Adipocyte (in vitro differentiated cells): Measurements from ENCODE around the gene CLPTM1L.
"Not testable (repeated sequence)": the region's sequence is repeated elsewhere in the genome, so short reads cannot be mapped to it uniquely, and the experiment has no call there.

Source experiments
- DNase-seq: peaks from one replicate; pipeline ENCODE4 v3.0.0-alpha.2; 2015; ENCODE audit warnings: low read depth
- H3K27me3 ChIP-seq: replicated peaks from 2 replicates; pipeline ENCODE4 v1.7.0; 2013; ENCODE audit warnings: mild to moderate bottlenecking, low read length, moderate library complexity; ENCODE audit not compliant: control insufficient read depth, insufficient read depth
- H3K36me3 ChIP-seq: 2 replicates; pipeline ENCODE4 v1.7.0; 2013; ENCODE audit warnings: low read length, mild to moderate bottlenecking, moderate library complexity; ENCODE audit not compliant: control insufficient read depth, insufficient read depth, severe bottlenecking
- H3K4me1 ChIP-seq: 2 replicates; pipeline ENCODE4 v1.7.0; 2013; ENCODE audit warnings: mild to moderate bottlenecking, low read length, moderate library complexity; ENCODE audit not compliant: control insufficient read depth, insufficient read depth
- H3K4me3 ChIP-seq: 2 replicates; pipeline ENCODE4 v1.7.0; 2013; ENCODE audit warnings: mild to moderate bottlenecking, low read length, moderate library complexity
- H3K9ac ChIP-seq: 2 replicates; pipeline ENCODE4 v1.7.0; 2013; ENCODE audit warnings: mild to moderate bottlenecking, low read length, moderate library complexity
- H3K9me3 ChIP-seq: 2 replicates; pipeline ENCODE4 v1.7.0; 2013; ENCODE audit warnings: mild to moderate bottlenecking, low read length, moderate library complexity; ENCODE audit not compliant: control insufficient read depth

The CLPTM1L gene

DNA sequence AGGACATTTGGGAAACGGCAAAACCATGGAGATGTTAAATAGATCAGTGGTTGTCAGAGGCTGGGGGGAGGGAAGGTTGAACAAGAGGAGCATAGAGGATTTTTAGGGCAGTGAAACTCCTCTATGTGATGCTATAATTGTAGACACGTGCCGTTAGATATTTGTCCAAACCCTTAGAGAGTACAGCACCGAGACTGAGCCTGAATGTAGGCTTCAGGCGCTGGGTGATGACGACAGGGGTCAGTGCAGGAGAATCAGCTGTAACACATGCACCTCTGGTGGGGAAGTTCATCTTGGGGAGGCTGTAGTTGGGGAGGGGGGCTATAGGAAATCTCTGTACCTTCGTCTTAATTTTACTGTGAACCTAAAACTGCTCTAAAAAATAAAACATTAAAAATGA is 22.2 kb upstream of the CLPTM1L start:
- Histone ChIP-seq H3K27me3 (peaks cover 78% of the 10 kb centered on the region), H3K9ac (no peak overlapping the region)

DNA sequence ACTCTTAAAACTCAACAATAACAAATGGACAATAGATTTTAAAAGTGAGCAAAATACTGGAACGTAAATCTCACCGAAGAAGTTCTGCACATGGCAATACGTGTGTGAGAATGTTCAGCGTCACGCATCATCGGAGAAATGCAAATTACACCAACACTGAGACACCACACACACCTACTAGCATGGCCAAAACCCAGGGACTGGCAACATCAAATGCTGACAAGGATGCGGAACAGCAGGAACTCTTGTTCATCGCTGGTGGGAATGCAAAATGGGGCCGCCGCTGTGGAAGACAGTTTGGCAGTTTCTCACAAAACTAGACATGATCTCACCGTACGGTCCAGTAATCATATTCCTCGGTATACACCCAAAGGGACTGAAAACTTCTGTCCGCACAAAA is 21.6 kb upstream of the CLPTM1L start:
- no peak for DNase-seq
- Histone ChIP-seq H3K4me3 (no peak overlapping the region), H3K27me3 (peaks cover 80% of the 10 kb centered on the region), H3K9me3 (no peaks in the 10 kb centered on the region), H3K4me1 (no peaks in the 10 kb centered on the region), H3K9ac (no peak overlapping the region), H3K36me3 (no peaks in the 10 kb centered on the region)

More for the DNA sequence above, 22.2 kb upstream of the CLPTM1L start:
- DNase-seq = no peak
- Histone ChIP-seq H3K4me1 (no peaks in the 10 kb centered on the region), H3K4me3 (no peak overlapping the region), H3K36me3 (no peaks in the 10 kb centered on the region), H3K9me3 (no peaks in the 10 kb centered on the region)

- no peak for DNase-seq
- Histone ChIP-seq H3K4me3 (no peak overlapping the region), H3K27me3 (peaks cover 79% of the 10 kb centered on the region), H3K9me3 (no peaks in the 10 kb centered on the region), H3K36me3 (no peaks in the 10 kb centered on the region), H3K4me1 (no peaks in the 10 kb centered on the region), H3K9ac (no peak overlapping the region)
These were observed 19.3 kb upstream of the CLPTM1L start for GRCh38 chr5:1364211-1364610.

GRCh38 chr5:1363581-1363980 is 18.7 kb upstream of the CLPTM1L start:
- no peak overlapping the region for H3K4me3 ChIP-seq
- DNase-seq = no peak
- H3K9me3 ChIP-seq = no peaks in the 10 kb centered on the region
- peaks cover 79% of the 10 kb centered on the region for H3K27me3 ChIP-seq
- H3K36me3 ChIP-seq = no peaks in the 10 kb centered on the region
- H3K4me1 ChIP-seq = no peaks in the 10 kb centered on the region
- no peak overlapping the region for H3K9ac ChIP-seq

- no peaks in the 10 kb centered on the region for H3K9me3 ChIP-seq
- H3K4me1 ChIP-seq = no peaks in the 10 kb centered on the region
- H3K4me3 ChIP-seq = no peak overlapping the region
- DNase-seq = no peak
- peaks cover 80% of the 10 kb centered on the region for H3K27me3 ChIP-seq
- H3K36me3 ChIP-seq = no peaks in the 10 kb centered on the region
- H3K9ac ChIP-seq = no peak overlapping the region
These were observed 18.3 kb upstream of the CLPTM1L start for GRCh38 chr5:1363160-1363559.

- Histone ChIP-seq H3K4me1 (no peaks in the 10 kb centered on the region), H3K4me3 (no peak overlapping the region)
These were observed 17.5 kb upstream of the CLPTM1L start for GRCh38 chr5:1362242-1363015.

DNA sequence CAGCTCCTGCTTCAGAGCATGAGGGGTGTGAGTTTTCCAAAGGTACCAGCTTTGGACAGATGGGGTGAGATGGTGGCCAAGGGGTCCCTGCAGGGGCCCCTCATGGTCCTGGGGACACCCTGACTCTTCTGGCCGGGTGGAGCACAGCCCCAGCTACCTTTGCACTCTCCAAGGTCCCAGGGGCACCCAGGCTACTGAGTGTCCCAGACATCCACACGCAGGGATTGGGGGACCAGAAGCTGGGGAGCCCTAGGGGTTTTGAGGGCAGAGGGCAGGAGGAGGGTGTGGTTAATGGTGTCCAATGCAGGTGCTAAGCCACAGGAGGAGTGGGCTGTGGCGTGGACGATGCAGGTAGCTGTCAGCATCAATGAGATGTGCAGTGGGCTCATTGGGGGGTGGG is 16.0 kb upstream of the CLPTM1L start:
- no peaks in the 10 kb centered on the region for H3K36me3 ChIP-seq
- H3K4me3 ChIP-seq = no peak overlapping the region
- H3K9ac ChIP-seq = no peak overlapping the region
- H3K27me3 ChIP-seq = peaks cover 88% of the 10 kb centered on the region
- H3K4me1 ChIP-seq = no peaks in the 10 kb centered on the region
- no peak for DNase-seq
- H3K9me3 ChIP-seq = no peaks in the 10 kb centered on the region

More at GRCh38 chr5:1362242-1363015, 17.5 kb upstream of the CLPTM1L start:
- Histone ChIP-seq H3K36me3 (no peaks in the 10 kb centered on the region), H3K9ac (no peak overlapping the region), H3K9me3 (no peaks in the 10 kb centered on the region), H3K27me3 (peaks cover 86% of the 10 kb centered on the region)
- no peak for DNase-seq

GRCh38 chr5:1360367-1360766 is 15.5 kb upstream of the CLPTM1L start:
- H3K36me3 ChIP-seq, H3K4me3 ChIP-seq, H3K9ac ChIP-seq, DNase-seq, H3K4me1 ChIP-seq, H3K9me3 ChIP-seq: not testable (repeated sequence)
- H3K27me3 ChIP-seq = peaks cover 88% of the 10 kb centered on the region

- Histone ChIP-seq H3K27me3 (peaks cover 88% of the 10 kb centered on the region), H3K9me3 (no peaks in the 10 kb centered on the region), H3K9ac (no peak overlapping the region), H3K36me3 (no peaks in the 10 kb centered on the region), H3K4me3 (no peak overlapping the region), H3K4me1 (no peaks in the 10 kb centered on the region)
- DNase-seq = no peak
These were observed 14.8 kb upstream of the CLPTM1L start for GRCh38 chr5:1359713-1360112.

DNA sequence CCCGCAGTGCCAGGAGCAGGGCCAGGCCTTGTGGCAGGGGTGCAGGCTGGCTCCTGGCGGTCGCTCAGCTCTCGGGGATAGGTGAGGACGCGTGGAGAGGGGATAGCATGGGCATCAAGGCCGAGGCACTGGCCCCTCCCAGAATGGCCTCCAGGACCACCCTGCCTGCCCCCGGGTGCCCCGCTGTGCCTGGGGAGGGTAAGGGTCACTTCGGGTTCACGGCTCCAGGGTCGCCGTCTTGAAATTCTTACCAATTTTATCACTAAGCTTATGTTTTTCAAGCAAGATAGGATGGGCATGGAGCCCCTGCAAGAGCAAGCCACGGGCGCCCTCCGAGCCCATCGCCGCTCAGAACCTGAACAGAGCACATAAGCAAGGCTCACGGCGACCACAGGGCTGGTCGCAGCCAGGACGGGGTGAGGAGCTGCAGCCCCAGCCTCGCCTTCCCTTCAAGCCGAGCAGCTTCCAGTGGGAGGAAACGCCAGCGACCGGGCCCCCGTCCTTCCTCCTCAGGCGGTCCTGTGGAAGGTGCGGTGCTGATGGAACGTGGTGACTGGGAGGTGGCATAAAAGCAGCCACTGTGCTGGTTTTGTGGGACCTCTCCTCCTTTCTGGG is 14.2 kb upstream of the CLPTM1L start:
- H3K27me3 ChIP-seq = peaks cover 88% of the 10 kb centered on the region
- no peak overlapping the region for H3K9ac ChIP-seq
- no peaks in the 10 kb centered on the region for H3K4me1 ChIP-seq
- H3K9me3 ChIP-seq = no peaks in the 10 kb centered on the region
- DNase-seq = no peak
- no peak overlapping the region for H3K4me3 ChIP-seq
- H3K36me3 ChIP-seq = no peaks in the 10 kb centered on the region

DNA sequence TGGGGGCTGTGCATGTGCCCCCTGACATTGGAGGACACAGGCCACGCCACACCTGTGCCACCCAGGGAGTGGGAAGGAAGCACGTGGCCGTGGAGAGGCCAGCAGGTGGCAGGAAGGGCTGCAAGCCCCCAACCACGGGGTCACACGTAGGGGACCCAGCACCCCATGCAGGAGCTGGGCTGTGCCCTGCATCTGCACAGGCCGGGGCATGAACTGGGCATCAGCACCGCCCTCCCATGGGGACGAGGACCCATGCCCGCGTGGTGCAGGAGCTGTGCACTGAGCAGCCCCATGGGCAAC is 13.8 kb upstream of the CLPTM1L start:
- no peak overlapping the region for H3K4me3 ChIP-seq
- peaks cover 83% of the 10 kb centered on the region for H3K27me3 ChIP-seq
- no peak for DNase-seq
- H3K9ac ChIP-seq = no peak overlapping the region
- H3K4me1 ChIP-seq = no peaks in the 10 kb centered on the region
- no peaks in the 10 kb centered on the region for H3K9me3 ChIP-seq
- no peaks in the 10 kb centered on the region for H3K36me3 ChIP-seq
